SU-DHL-6 (cell line): ENCODE results near the gene BOD1L1.

Experiments
- H2AFZ ChIP-seq: fragments of 200-600 bp; sonication (generic); 2 replicates; pipeline ENCODE4 v1.6.1; 2014; ENCODE audit warnings: low read depth, mild to moderate bottlenecking, moderate library complexity, mixed read lengths, antibody characterized with exemption, low read length; ENCODE audit not compliant: severe bottlenecking
- H3F3A ChIP-seq: fragments of 200-600 bp; shearing (Covaris generic); 2 replicates; pipeline ENCODE4 v1.6.0; 2016; ENCODE audit warnings: antibody characterized with exemption, mild to moderate bottlenecking; ENCODE audit not compliant: insufficient read depth
- H3K27ac ChIP-seq: fragments of 200-600 bp; sonication (generic); 2 replicates; pipeline ENCODE4 v1.5.1; 2016; ENCODE audit warnings: low read depth, mild to moderate bottlenecking, low read length, moderate library complexity, mixed read lengths
- H3K27me3 ChIP-seq: fragments of 200-600 bp; sonication (generic), shearing (Covaris generic); 2 replicates; pipeline ENCODE4 v1.6.0; 2014; ENCODE audit warnings: mild to moderate bottlenecking, low read length
- H3K36me3 ChIP-seq: fragments of 200-600 bp; sonication (generic); 2 replicates; pipeline ENCODE4 v1.6.1; 2014; ENCODE audit warnings: mild to moderate bottlenecking, low read length, mixed read lengths
- H3K4me2 ChIP-seq: fragments of 300-600, 200-600 bp; shearing (Covaris generic), sonication (generic); 2 replicates; pipeline ENCODE4 v1.6.0; 2014; ENCODE audit warnings: low read length, low read depth, mild to moderate bottlenecking; ENCODE audit not compliant: poor library complexity, severe bottlenecking
- H3K4me3 ChIP-seq: fragments of 200-600 bp; sonication (generic); 2 replicates; pipeline ENCODE4 v1.5.1; 2014; ENCODE audit warnings: antibody characterized with exemption, low read length, mild to moderate bottlenecking, mixed read lengths; ENCODE audit not compliant: insufficient read depth, poor library complexity, severe bottlenecking
- H3K79me2 ChIP-seq: fragments of 200-600 bp; sonication (generic); 2 replicates; pipeline ENCODE4 v1.6.1; 2014; ENCODE audit warnings: mild to moderate bottlenecking, low read length, moderate library complexity; ENCODE audit not compliant: insufficient read depth
- H3K9ac ChIP-seq: fragments of 200-600 bp; sonication (generic); 2 replicates; pipeline ENCODE4 v1.7.0; 2014; ENCODE audit warnings: mild to moderate bottlenecking, low read length
- H3K9me2 ChIP-seq: fragments of 200-600 bp; sonication (generic); replicated peaks from 2 replicates; pipeline ENCODE4 v1.6.1; 2014; ENCODE audit warnings: low read length; ENCODE audit not compliant: insufficient read depth
- H3K9me3 ChIP-seq: fragments of 200-600 bp; sonication (generic); 2 replicates; pipeline ENCODE4 v1.6.1; 2014; ENCODE audit warnings: low read length, mixed read lengths; ENCODE audit not compliant: insufficient read depth
- H4K20me1 ChIP-seq: fragments of 200-600 bp; sonication (generic); 2 replicates; pipeline ENCODE4 v1.6.1; 2014; ENCODE audit warnings: low read depth, mild to moderate bottlenecking, antibody characterized with exemption, low read length, moderate library complexity, mixed read lengths
- CTCF ChIP-seq: fragments of 200-600 bp; sonication (generic); IDR thresholded peaks from one replicate; pipeline ENCODE4 v1.5.1; 2017; ENCODE audit warnings: antibody characterized with exemption, mild to moderate bottlenecking, low read length, moderate library complexity; ENCODE audit not compliant: insufficient read depth, poor library complexity, severe bottlenecking
- EZH2phosphoT487 ChIP-seq: fragments of 200-600 bp; sonication (generic), shearing (Covaris generic); conservative IDR thresholded peaks from 2 replicates; pipeline ENCODE4 v1.6.1; 2018; ENCODE audit warnings: mild to moderate bottlenecking, antibody characterized with exemption, low read length, moderate library complexity, mixed read lengths

Gene BOD1L1

GRCh38 chr4:13544606-13545393 is 82.7 kb downstream of the BOD1L1 start:
- H3K79me2 ChIP-seq, result no peaks in the 10 kb centered on the region
- no peak overlapping the region for H3K4me2 ChIP-seq
- 0 out of 2 replicates have a peak, but pooled peaks cover 5% of the 10 kb centered on the region for H3F3A ChIP-seq
- no peak overlapping the region for H2AFZ ChIP-seq
- H3K36me3 ChIP-seq, result no peaks in the 10 kb centered on the region
- H3K9me3 ChIP-seq, result no peaks in the 10 kb centered on the region
- no peaks in the 10 kb centered on the region for H3K9me2 ChIP-seq
- H3K4me3 ChIP-seq, result no peak overlapping the region
- H4K20me1 ChIP-seq, result no peaks in the 10 kb centered on the region
- no peak for TF ChIP-seq EZH2phosphoT487
- no peak for TF ChIP-seq CTCF
- H3K27me3 ChIP-seq, result no peaks in the 10 kb centered on the region
- no peak overlapping the region for H3K27ac ChIP-seq
- no peak overlapping the region for H3K9ac ChIP-seq

GRCh38 chr4:13543839-13544605 is 83.5 kb downstream of the BOD1L1 start, which contains the start of gene NKX3-2:
Gene NKX3-2 (minus strand): TSS chr4:13544508. CDS start chr4:13544414, 94 bp downstream.
- Histone ChIP-seq H3K36me3 (no peaks in the 10 kb centered on the region), H3K9me3 (no peaks in the 10 kb centered on the region), H2AFZ (no peak within 1 kb of the TSS), H3K9ac (no peak within 1 kb of the TSS), H3K79me2 (no peaks in the 10 kb centered on the region), H4K20me1 (no peaks in the 10 kb centered on the region), H3F3A (0 out of 2 replicates have a peak, but pooled peaks cover 5% of the 10 kb centered on the region), H3K4me3 (no peak within 1 kb of the TSS), H3K27me3 (no peaks in the 10 kb centered on the region), H3K9me2 (no peaks in the 10 kb centered on the region), H3K4me2 (no peak within 1 kb of the TSS), H3K27ac (no peak within 1 kb of the TSS)
- TF ChIP-seq CTCF, result no peak
- TF ChIP-seq EZH2phosphoT487, result no peak

GRCh38 chr4:13543032-13543838 is 84.3 kb downstream of the BOD1L1 start:
- H3K36me3 ChIP-seq, result no peaks in the 10 kb centered on the region
- no peak overlapping the region for H3K9ac ChIP-seq
- no peaks in the 10 kb centered on the region for H4K20me1 ChIP-seq
- H2AFZ ChIP-seq, result no peak overlapping the region
- no peaks in the 10 kb centered on the region for H3K79me2 ChIP-seq
- no peaks in the 10 kb centered on the region for H3K27me3 ChIP-seq
- no peak overlapping the region for H3K4me3 ChIP-seq
- no peak for TF ChIP-seq EZH2phosphoT487
- no peak for TF ChIP-seq CTCF
- no peak overlapping the region for H3K4me2 ChIP-seq
- no peaks in the 10 kb centered on the region for H3K9me3 ChIP-seq
- no peak overlapping the region for H3K27ac ChIP-seq
- H3F3A ChIP-seq, result 0 out of 2 replicates have a peak, but pooled peaks cover 1% of the 10 kb centered on the region
- H3K9me2 ChIP-seq, result no peaks in the 10 kb centered on the region
